NCI-H1436 treated with DMSO at 0.1 percent for 48 hours (cell line): ENCODE data around the gene GRAMD1B.

Source experiments
- DNase-seq: peaks from one replicate; lab custom pipeline; 2025; lab: John Stamatoyannopoulos, UW

Gene GRAMD1B

GRCh38 chr11:123409456-123410217 is 20.4 kb upstream of the GRAMD1B start:
- DNase-seq = no peak

DNA sequence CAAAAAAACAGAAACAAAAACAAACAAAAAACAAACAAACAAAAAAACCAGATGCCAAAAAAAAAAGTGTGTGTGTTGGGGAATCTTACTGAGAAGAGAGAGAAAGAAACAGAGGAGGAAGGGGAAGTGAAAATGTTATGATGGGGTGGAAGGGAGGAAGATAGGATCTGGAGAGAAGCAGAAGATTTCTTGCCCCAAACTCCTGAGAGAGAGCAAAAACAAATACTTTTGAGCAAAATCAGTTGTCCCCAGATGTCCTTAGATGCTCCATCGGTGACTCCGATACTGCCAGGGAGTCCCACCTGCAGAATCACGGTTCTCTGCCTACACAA is 19.9 kb upstream of the GRAMD1B start:
- no peak for DNase-seq

DNA sequence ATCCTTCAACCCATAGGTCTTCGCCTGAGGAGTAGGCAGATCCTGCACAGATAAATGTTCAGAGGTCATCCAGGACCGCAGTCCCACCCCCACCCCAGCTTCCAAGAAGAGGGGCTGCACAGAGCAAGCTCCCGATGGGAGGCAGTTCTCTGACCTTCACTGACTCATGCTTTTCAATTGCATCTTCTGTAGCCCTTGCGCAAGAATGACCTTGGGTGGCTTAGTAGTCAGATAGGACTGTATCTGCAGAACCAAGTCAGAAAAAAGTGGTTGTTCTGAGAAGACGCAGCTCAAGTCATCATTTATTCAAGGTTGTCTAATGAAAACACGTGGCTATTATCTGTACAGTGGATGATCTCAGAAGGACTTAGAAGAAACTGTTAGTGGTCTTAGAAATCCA is 16.4 kb upstream of the GRAMD1B start:
- DNase-seq = no peak

DNA sequence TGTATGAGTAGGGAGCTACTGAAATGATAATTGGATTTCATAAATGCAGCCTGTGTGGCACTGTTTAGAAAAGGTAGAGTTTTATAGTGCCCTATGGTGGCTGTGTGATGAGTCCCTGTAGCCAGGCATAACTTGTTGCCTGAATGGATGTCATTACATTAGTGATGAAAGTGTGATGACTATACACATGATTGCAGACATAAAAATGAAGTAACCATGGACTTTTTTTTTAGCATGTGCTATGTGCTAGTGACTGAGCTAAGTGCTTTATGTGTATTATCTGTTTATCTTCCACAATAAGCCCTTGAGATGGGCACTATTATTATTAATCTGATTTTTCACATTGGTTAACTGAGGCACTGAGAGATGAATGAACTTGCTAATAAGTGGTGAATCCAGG is 13.5 kb upstream of the GRAMD1B start:
- no peak for DNase-seq

- DNase-seq = no peak
These were observed 11.5 kb upstream of the GRAMD1B start for GRCh38 chr11:123418351-123419114.

DNA sequence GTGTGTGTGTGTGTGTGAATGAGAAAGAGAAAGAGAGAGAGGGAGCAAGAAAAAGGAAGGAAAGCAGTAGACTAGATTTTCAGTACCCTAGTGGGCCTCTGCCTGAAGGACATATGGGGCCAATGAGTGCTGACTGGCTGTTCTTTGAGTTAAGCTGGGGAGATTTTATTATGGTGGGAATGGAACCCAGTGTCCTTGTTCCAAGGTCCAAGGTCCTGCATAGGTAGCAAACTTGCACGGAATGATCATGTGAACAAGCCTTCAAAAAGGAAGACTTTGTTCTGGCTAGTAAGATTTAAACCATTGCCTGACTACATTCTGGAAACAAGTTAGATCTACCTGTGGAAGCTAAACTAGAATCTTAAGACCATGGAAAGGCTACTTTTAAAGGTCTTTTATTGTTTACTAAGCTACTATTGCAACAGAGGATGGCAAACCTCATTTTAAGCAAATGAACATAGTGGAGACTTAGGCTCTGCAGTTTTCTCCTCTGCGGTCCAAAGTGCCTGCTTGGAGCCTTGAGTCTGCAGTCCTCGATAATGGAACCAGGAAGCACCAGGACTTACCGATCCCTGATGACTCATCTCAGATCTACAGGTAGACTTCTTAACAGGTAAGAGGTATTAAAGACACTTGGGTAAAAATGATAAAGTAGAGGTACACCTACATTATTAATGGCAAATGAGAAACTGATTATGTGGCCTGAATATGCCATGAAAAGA is 10.2 kb upstream of the GRAMD1B start:
- DNase-seq = no peak

DNA sequence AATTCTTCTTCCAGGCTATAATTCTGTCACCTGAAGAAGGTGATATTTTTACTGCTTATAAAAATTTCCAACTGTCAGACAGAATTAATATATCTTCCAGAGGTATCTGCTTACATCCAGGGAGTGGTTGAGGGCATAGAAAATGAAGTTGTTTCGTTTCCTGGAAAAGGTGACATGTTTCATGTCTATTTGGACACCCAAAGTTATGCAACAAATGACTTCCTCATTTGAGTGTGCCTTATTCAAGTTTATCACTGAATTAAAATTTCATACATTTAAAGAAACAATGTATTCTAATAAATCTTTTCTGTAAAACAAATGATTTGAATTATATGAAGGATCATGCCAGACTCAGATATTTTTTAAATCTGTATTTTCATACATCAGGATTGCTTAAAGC is 8.5 kb upstream of the GRAMD1B start:
- no peak for DNase-seq

GRCh38 chr11:123425367-123425766 is 4.7 kb upstream of the GRAMD1B start:
- no peak for DNase-seq

DNA sequence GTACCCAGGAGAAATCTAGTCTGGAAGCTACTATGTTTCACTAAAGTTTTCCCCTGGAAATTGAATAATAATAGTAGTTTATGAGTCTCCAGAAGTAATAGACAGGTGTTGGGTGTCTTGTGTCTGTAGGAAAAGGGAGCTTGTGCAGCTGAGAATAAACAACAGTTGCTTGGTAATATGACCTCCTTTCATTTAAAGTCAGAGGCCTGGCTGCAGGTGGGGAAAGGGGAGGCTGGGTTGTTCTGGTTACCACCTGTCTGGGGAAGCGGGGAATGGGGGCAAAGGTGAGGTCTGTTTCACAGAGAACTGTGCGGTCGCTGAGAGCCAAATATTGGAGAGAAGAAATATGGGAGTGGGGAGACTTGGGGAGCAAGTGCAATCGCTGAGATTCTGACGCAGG is 3.3 kb upstream of the GRAMD1B start:
- no peak for DNase-seq

- DNase-seq = no peak
These were observed 2.7 kb upstream of the GRAMD1B start for GRCh38 chr11:123427405-123427804.

DNA sequence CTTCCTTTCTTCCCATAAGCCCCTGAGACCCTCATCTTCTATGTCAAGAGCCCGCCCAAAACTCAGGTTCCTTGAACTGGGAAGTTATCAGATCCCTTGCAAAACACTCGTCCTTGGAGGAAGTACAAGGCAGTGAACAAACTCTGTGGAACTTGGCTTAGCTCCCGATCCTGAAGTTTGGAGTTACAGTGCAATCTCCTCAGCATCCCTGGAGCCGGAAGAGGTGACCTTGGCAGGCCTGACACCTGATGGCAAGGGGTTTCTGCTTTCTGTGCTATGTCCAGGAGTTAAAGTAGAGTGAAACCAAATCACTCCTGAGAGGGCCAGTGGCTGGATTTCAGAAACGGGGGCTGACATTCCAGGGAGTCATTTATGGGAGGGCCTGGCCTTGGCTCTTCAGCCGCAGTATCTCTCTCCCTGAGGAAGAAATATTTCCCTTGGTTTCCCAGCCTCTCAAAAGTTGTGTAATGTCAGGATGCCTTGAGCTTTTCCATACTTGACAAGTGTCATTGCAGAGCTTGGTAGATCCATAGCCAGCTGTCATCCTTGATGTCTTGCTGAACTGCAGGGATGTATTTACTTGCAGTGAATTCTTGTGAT is 1.9 kb upstream of the GRAMD1B start:
- DNase-seq = no peak

- no peak for DNase-seq
These were observed 733 bp upstream of the GRAMD1B start for GRCh38 chr11:123429336-123429735.

GRCh38 chr11:123430721-123431497 is 840 bp downstream of the GRAMD1B start:
- no peak for DNase-seq

GRCh38 chr11:123431619-123432018 is 1.6 kb downstream of the GRAMD1B start:
- DNase-seq = no peak

- DNase-seq = no peak
These were observed 4.2 kb downstream of the GRAMD1B start for GRCh38 chr11:123434262-123434661.

DNA sequence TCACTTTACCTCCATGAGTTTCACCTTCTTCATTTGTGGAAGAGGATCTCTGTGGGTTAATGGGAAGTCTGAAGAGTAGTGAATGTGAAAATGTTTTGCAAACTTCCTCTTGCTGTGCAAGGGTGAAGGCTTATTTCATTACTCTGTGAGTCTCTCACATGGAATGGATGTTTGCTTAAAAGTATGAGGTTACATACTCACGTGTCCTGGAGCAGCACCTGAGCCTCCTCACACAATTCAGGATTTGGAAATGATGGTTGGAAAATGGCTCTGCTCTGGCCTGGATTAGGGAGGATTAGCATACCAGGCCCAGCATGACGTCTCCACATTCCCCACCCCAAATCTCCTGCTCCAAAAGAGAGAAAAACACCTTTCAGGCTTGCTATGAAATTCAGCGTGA is 4.8 kb downstream of the GRAMD1B start:
- no peak for DNase-seq

GRCh38 chr11:123437236-123437979 is 7.3 kb downstream of the GRAMD1B start:
- no peak for DNase-seq

GRCh38 chr11:123438131-123438627 is 8.1 kb downstream of the GRAMD1B start:
- no peak for DNase-seq

GRCh38 chr11:123439616-123440015 is 9.5 kb downstream of the GRAMD1B start:
- no peak for DNase-seq

DNA sequence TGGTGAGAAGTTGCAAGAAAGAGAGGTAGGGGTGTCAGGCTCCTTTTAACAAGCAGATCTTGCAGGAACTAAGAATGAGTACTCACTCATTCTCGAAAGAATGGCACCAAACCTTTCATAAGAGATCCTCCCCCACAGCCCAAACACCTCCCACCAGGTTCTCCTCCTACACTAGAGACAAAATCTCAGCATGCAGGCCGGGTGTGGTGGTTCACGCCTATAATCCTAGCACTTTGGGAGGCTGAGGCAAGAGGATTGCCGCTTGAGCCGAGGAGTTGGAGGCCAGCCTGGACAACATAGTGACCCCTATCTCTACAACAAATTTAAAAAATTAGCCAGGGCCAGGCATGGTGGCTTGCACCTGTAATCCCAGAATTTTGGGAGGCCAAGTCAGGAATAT is 11.1 kb downstream of the GRAMD1B start:
- DNase-seq = no peak
